Left lobe of liver (tissue), 2 donors: Measurements from ENCODE around the gene SPO11. TPM values are rescaled to one million over a fixed set of nuclear protein-coding genes. Genes with fewer than 3 reads are reported as not detected.

Source experiments
- ATAC-seq: fragments of 200-7000 bp; cut with Tn5 transposase; one replicate; pipeline ENCODE4 v1.9.1; 2020; ENCODE audit warnings: mild to moderate bottlenecking, moderate library complexity
- DNase-seq: peaks from one replicate; pipeline ENCODE4 v3.0.0-alpha.2; 2020; ENCODE audit warnings: low spot score
- total RNA-seq: library from RNA; stranded (reverse); gene quantifications from one replicate; pipeline ENCODE4 v1.2.1, GENCODE V29; 2021
- donor health status: DM: no; HTN: no; CAD: no; lungs with moderate emphysema.
- donor health status: DM: no; HTN: yes; CAD: no.

The SPO11 gene
- total RNA-seq, 1 donor from 2014 or later: not detected

DNA sequence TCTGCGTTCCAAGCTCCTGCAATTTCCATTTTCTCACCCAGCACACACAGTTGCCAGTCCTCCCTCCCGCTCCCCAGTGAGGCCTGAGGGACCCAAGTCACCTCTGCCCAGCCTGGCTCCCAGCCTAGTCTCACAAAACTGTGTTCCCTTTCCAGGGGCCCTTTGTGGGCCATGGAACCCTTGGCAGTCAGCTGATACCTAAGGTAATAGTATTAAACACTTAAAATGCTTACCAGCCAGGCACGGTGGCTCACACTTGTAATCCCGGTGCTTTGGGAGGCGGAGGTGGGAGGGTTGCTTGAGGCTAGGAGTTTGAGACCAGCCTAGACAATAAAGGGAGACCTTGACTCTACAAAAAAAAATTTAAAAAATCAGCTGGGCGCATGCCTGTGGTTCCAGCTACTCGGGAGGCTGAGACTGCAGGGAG lies 58.4 kb downstream of the SPO11 start:
- peak; percentile 3 for ATAC-seq
- DNase-seq: no peak

DNA sequence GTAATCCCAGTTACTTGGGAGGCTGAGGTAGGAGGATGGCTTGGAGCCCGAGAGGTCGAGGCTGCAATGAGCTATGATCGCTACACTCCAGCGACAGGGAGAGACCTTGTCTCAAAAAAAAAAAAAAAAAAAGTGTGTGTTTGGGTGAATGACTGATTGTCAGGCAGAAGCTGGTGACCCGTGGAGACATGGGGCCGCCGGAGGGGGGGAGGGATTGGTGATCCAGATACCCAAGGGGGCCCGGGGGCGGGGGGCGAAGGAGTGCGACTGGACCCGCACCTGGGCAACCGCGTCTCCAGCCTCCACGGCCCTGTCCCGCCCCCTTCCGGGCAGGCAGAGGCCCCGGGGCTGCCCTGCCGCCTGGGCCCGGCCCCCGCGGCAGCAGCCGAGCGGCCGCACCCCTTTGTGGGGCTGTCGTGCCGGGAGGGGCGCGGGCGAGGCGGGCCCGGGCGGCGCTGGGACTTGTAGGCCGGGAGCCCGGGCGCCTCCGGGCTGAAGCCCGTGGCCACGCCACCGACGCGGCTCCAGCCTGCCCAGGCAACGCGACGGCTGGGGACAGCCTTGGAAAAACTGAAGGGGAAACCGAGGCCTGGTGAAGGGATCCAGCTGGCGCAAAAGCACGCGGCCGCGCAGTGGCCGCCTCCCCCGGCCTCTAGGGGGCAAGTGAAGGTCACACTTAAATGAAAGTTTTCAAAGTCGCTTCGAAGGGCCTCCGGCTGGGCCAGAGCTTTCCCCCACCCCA lies 59.5 kb downstream of the SPO11 start:
- peak; percentile 87 for DNase-seq
- ATAC-seq: peak; percentile 87

DNA sequence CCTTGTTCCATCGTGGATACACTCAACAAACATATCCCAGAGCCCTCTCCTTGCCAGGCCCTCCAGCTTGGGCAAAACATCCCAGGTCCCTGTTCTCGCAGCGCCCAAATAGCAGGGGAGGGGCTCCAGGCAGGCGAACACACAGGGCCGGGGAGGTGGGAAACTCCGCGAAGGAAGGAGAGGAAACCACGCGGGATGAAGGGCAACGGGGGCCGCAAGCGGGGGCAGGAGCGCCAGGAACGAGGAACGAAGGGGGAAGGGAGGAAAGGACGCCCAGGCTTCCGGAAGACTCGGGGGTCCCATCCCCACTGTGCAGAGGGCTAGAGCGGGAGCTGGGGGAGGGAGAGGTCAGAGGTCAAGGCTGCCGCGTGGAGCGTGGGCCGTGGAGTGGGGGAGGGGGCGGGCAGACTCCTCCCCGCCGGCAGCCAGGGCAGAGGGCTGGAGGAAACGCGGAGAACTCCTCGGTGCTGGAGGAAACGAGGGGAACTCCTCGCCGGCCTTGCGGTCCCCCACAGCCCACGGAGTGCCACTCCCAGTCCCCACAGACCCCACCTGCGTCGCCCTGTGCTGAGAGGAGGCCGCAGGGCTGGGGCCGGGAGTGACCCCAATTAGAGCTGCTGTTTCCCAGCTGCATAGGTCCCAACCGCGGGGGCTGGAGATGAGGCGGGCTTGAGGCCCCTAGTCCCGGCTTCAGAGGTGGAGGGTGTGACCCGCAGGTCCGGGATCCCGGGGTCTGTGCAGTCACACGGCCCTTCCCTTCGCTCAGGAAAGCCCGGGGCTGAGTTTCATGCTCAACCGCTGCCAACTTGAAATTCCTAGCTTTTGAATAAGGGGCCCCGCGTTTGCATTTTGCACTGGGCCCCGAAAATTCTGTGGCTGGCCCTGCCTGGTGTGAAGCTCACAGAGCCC lies 60.3 kb downstream of the SPO11 start:
- no peak for DNase-seq
- no peak for ATAC-seq

DNA sequence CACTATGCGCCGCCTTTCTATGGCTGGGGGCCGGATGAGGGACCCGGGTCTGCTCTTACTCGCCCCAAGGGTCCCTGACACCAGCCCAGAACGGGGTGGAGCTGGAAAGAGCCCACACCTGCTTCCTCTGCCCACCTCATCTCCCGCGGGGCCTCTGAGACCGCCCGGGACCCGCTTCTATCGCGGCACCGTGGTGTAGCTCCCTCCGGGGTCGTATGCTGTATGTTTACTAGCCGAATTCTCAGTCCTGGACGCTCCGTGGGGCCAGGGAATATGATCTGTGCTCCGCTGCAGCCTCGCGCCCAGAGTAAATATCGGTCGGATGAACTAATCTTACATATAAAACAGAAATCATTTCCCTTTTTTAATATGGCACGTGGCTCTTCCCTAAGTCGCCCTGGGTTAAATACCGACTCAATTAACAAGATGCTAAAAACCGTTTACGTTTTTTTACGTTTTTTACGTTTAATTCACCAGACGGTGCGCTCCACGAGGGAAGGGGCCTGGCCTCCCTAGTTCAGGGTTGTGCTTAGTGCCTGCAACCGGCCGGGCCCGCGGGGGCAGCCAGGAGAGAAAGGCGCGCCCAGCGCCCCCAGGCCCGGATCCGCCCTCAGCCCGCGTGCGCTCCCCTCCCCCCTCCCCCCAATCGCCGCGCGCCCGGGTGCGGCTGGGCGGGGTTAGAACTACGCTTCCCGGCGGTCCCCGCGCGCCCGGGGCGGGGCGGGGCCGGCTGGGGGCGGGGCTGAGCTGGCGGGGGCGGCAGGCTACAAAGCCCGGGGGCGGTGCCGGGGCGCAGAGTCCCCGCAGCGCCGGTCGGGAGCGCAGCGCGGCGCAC lies 61.2 kb downstream of the SPO11 start, which contains the start of gene RBM38:
TSS of gene RBM38 (plus strand) at position 793 of the 835 bp plus-strand sequence. CDS start 186 bp downstream, outside the sequence.
- ATAC-seq: peak; percentile 84
- peak; percentile 76 for DNase-seq

DNA sequence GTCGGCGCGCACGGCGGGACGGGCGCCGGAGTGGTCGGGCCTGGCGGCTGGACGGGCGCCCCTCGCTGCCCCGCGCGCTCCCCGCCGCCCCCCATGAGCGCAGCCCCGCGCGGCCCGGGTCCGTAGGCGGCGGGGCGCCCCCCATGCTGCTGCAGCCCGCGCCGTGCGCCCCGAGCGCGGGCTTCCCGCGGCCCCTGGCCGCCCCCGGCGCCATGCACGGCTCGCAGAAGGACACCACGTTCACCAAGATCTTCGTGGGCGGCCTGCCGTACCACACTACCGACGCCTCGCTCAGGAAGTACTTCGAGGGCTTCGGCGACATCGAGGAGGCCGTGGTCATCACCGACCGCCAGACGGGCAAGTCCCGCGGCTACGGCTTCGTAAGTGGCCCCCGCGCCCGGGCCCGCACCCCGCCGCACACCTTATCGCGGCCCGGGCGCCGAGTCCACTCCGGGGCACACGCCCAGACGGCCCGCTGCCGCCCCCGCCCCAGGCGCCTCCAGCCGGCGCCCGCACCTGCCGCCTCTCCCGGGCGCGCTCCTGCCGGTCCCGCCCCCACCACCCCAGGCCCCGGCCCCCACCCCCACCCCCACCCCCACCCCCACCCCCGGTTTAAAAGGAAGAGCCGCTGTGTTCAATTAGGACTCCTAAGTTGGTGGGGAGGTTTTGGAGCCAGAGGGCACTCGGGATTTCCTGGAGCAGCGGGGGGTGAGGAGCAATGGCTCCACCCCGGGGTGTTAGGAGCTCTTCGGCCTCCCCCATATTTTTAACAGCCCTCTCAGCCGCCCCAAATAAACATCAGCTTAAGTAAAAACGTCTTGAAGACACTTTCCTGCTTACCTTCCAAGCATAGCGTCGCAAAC lies 62.1 kb downstream of the SPO11 start:
- ATAC-seq: no peak

DNA sequence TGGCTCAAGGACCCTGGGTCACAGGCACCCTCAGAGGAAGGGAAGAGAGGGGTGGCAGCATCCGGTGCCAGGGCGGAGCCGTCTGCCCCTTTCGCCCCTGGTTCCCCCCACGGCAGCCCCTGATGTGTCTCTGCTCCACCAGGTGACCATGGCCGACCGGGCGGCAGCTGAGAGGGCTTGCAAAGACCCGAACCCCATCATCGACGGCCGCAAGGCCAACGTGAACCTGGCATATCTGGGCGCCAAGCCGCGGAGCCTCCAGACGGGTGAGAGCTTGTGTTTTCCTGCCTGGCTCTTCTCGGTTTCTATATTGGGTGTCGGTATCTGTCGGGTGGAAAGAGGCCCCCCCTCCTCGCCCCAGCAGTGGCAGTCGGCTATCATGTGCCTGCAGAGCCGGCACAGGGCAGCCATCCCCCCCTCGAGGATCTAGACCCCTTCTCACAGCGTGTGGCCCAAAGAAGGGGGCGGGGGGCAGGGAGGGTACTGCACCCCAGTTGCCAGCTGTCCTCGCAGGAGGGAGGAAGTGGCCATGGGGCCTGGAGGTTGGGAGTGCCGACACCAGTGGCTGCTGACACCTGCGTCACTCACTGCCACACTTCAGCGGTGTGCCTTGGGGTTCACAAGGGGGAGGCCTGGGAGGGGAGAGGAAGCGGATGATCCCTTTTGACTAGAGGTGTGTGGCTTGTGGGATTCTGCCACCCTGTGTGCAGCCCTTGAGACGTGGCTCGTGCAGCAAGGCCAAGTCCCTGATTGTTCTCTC lies 63.1 kb downstream of the SPO11 start:
- ATAC-seq (no peak), DNase-seq (no peak)

More for the DNA sequence above, 62.1 kb downstream of the SPO11 start:
- DNase-seq: no peak

Other genes with a start within 250 kb of the SPO11 start
- gene BMP7, start 63.2 kb upstream of the SPO11 start, total RNA-seq: 0.38 TPM
- gene RAE1, start 21.5 kb downstream of the SPO11 start, total RNA-seq: 9.0 TPM
- 6.0 TPM for gene RBM38, start 61.6 kb downstream of the SPO11 start, total RNA-seq
- 0.15 TPM for gene CTCFL, start 195.3 kb downstream of the SPO11 start, total RNA-seq
- 1,004 TPM for gene PCK1, start 231.3 kb downstream of the SPO11 start, total RNA-seq